GM19099 (cell line): ENCODE results near the gene CEPT1.

Experiments
- POLR2A ChIP-seq: IDR thresholded peaks from 3 replicates; pipeline ENCODE4 v1.6.1; 2011; ENCODE audit warnings: low read depth; ENCODE audit not compliant: insufficient read length; ENCODE audit errors: extremely low read depth

Gene CEPT1

DNA sequence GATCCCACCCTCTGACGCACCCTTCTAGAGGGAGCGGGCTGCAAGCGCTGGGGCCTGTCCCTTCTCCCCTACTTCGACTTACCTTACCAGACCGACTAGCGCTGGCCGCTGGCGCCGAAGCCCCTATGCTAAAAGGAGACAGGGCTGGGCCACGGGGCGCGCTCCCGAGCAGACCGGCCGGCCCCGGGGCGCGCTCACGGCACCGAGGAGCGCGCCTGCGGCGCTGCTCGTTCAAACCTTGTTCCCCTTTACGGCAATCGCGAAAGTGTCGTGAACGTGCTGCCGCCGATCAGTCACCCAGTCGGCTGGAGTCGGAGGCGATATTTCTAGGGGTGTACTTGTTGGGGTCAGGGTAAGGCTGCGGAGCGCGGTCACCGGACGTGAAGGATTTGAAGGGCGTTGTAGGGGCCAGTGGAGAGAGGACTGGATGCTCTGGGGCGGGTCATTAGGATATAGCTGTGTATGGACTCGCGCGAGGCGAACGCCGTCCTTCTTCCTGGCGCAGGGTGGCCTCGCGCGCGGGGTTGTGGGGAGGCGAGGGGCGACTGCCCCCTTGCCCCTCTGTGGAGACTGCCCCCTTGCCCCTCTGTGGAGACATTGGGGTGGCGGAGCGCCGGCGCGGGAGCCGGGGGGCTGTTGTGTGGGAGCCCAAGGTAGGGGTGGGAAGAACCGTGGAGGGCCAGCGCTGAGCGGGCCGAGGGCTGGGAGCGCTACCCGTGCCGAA, at the start of gene CEPT1, which contains the start of gene DRAM2:
Gene CEPT1, plus strand, starts transcription at position 268 of the 724 bp plus-strand sequence. CDS start 7,492 bp downstream, outside the sequence.
Gene DRAM2, minus strand, starts transcription at position 138 of the 724 bp plus-strand sequence. CDS start 8,539 bp downstream, outside the sequence.
- peak; percentile 93 for TF ChIP-seq POLR2A

DNA sequence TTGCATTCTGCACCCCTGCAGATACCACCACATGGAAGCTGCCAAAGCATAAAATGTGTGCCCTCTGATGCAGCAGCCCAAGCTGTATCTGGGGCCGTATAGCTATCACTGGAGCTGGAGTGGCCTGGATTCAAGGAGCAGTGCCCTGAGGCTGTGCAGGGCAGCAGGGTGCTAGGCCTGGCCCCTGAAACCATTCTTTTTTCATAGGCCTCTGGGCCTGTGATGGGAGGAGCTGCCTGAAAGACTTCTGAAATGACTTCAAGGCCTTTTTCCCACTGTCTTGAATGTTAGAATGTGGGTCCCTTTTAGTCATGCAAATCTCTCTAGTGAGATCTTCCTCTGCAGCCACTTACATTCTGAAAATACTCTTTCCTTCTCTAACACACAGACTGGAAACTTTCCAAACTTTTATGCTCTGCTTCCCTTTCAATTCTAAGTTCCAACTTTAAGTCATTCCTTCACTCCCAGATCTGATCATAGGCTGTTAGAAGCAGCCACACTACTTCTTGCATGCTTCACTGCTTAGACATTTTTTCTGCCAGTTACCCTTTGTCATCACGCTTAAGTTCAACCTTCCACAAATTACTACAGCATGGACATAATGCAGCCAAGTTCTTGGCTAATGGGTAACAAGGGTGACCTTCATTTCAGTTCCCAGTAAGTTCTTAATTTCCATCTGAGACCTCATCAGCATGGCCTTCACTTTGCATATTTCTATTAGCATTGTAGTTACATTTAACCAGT, 42.5 kb upstream of the CEPT1 start:
- TF ChIP-seq POLR2A, result no peak

DNA sequence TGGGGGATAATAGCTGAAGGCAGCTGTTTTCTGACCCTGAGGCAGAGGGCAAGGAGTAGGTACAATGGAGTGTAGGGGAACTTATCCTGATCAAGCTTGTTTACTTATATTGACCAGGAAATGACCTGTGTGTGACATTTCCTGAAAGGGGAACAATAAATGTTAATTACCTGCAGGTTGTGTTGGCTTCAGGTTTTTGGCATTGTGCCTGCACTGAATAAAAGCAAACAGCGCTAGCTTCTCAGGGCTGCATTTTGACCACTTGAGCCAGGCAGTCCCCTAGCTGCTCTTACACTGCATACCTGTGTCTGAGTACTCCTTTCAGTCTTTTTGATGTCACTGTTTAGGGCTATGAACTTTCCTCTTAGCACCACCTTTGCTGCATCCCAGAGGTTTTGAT, 40.7 kb upstream of the CEPT1 start:
- no peak for TF ChIP-seq POLR2A

DNA sequence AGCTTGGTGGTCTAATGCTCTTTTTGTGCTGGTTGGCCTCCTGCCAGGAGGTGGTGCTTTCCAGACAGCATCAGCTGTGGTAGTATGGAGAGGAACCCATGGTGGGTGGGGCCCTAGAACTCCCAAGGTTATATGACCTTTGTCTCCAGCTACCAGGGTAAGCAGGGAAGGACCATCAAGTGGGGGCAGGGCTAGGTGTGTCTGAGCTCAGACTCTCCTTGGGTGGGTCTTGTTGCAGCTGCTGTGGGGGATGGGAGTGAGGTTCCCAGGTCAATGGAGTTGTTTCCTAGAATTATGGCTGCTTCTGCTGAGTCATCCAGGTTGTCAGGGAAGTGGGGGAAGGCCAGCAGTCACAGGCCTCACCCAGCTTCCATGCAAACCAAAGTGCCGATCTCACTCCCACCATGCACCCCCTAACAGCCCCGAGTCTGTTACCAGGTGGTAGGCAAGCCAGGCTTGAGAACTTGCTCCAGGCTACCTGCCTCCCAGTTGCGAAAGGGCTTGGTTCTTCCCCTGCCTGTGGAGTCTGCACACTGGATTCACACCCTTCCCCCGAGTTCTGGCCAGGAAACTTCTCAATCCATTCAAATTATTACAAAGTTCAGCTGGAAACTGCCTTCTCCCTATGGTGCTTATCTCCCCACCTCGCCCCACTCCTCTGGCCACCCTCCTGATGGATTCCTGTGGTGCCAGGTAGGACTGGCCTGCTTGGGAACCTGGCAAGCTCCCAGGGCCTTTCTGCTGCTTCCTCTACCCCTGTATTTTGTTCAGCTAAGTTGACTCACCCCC, 38.0 kb upstream of the CEPT1 start:
- no peak for TF ChIP-seq POLR2A

DNA sequence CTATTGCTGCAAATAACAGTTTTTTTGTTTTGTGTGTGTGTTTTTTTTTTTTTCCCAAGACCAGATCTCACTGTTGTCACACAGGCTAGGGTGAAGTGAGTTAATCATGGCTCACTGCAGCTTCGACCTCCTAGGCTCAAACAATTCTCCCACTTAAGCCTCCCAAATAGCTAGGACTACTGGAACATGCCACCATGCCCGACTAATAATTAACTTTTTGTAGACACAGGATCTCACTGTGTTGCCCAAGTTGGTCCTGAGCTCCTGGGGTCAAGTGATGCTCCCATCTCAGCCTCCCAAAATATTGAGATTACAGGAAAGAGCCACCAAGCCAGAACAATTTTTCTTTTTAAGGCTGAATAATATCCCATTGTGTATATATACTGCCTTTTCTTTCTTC, 35.0 kb upstream of the CEPT1 start:
- no peak for TF ChIP-seq POLR2A

DNA sequence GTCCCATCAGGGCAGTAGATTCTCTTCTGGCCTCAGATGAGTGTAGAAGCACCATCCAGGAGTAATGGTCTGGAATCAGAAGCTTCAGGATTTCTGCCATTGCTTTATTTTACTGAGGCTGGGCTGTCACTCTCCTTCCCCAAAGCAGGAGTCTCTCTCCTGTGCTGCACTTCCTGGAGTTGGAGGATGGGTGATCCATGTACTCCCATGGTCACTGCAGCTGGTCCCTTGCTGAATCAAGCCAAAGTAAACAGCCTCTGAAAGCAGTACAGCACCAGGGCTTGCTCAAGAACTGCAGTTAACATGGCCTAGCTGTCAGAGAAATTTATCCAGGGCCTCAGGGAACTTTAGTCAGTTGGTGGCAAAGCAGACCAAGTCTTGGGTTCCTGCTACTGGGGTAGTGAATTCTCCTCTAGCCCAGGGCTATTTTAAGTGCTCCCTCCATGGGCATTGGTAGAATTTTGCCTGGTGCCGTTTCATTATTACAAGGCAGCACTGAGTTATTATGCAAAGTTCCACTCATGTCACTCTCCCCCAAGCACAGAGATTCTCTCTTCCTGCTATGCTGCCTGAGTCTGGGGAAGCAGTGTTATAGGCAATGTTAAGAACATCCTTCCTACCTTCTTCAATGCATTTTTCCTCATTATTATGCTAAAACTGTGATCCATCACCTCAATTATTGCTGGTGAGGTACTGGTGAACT, 29.7 kb upstream of the CEPT1 start:
- TF ChIP-seq POLR2A, result no peak

DNA sequence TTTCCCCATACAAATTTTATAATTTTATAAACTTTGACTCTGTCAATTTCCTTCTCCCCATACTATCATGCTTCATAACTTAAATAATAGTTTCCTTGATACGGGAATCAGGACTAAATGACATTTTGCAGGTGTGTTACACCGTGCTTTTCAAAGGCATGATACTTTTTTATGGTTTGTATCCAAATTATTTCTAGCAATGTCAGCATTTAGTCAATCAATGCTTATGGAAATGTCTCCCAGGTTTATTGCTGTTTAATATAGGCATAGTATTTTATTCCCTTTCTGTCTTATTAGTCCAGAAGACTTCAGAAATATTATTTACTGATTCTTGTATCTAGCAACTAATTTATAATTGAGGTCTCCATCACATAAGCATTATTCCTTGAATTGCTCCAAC, 23.5 kb upstream of the CEPT1 start:
- no peak for TF ChIP-seq POLR2A

DNA sequence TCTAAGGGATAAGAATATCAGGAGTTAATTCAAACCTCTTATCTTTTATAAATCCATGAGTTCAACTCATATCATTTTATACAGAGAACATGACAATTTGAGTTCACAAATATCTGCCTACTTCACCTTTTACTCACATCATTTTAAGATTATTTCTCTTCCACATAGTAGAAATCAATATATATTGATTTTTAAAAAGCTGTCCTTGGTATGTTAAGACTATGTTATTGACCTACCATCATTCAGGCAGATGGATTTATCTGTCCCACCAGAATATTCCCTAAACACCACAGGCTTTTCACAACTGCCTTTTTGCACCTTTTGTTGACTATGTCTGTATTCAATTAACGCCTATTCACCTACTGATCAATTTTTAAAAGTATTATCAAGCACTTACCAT, 13.7 kb upstream of the CEPT1 start:
- no peak for TF ChIP-seq POLR2A

DNA sequence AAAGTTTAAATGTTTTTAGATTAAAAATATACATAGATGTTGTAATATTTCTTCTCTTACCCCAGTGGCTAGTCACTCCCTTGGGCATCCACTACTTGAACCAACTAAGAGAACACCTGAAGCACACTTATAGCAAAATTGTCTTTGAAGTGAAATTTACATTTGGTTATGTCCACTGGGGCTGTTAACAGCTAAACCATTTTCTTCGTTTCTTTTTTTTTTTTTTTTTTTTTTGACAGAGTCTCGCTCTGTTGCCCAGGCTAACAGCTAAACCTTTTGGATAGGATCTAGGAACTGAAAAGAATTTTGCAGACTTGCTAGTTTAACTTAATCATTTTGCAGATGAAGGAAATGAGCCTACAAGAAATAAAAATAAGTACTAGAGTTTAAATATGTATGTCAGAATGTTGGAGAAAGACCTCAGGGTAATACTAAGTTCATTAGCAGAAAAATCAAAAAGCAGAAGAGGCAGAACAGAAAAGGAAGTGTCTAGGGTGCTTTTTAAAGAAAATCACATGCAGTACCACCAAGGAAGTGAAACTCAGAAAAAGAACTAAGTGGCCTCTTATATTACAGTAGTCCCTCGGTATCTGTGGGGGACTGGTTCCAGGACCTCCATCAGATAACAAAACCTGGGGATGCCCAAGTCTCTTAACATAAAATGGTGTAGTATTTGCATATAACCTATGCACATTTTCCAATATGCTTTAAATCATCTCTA, 11.9 kb upstream of the CEPT1 start:
- peak; percentile 26 for TF ChIP-seq POLR2A

DNA sequence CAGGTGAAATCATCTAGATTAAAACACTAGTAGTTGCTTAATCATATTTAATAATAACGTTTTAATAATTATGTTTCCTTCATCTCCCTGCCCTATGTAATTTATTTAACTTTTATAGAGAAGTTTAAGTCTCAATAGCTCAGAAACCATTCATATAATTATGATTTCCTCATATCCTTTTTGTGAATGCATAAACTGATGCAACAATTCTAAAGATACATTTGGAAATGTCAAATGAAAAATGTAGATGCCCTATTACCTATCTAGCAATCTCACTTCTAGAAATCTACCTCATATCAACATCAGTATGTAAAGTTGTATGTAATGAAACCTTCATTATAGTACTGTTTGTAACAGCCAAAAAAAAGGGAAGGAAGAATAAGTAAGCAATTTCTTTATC, 10.6 kb upstream of the CEPT1 start:
- no peak for TF ChIP-seq POLR2A

DNA sequence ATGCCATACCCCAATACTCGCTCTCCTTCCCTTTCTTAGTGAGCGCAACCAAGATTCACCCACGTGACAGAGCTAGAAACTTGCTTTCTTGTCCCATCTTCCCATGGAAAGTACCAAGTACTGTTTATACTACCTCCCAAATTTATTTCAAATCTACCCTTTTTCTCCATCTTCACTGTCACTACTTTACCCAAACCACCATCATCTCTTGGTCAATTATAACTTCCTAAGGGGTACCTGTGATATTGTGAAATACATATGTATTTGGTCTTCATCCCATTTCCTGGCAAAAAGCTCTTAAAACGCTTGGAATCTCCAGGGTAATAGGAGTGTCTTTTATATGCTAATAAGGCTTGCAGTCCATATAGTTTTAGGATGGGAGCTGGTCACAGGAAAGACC, 8.3 kb upstream of the CEPT1 start:
- TF ChIP-seq POLR2A, result no peak

DNA sequence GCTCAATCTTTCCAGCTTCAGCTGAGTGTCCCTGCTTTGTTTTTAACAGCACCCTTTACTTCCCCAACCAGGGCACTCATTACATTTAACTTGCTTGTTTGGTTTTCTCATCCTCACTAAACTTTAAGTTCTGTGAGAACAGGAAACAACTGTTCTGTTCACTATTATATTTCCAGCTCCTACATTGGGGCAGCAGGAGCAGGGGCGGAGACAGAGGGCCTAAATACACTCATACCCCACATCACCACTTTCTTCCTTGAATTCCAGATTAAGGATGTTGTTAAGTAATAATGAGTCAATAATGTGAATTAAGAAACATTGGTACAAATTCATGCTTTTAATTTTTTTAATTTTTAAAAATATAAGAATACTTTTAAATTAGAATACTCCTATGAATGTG, 6.2 kb upstream of the CEPT1 start:
- TF ChIP-seq POLR2A, result no peak

DNA sequence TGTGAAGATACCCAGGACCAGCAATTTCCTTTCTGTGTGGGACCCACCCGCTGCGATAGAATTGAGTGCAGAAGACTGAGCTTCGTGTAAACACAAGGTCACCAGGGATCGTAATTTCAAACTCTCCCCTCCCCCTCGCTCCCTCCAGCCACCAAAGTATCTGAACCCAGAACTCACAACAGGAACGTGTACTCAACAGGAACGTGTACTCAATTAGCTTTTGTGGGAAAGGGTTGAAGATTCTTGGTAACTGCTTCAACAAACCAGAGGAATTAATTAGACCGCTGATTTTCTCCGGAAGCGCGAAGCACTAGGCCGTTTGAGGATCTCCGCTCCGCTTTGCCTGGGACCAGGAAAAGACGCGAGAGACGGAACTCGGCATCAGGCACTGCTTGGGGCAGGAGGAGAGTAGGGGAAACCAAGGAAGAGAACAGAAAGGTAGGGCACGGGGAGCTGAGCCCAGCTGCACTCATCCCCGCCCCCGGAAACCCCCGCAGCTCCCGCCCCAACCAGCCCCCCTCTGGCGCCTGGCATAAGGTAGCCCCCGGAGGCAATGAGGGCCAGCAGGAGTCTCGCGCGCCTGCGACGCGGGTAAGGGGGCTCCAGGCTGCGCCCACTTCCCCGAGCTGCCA, 583 bp upstream of the CEPT1 start:
- no peak for TF ChIP-seq POLR2A

DNA sequence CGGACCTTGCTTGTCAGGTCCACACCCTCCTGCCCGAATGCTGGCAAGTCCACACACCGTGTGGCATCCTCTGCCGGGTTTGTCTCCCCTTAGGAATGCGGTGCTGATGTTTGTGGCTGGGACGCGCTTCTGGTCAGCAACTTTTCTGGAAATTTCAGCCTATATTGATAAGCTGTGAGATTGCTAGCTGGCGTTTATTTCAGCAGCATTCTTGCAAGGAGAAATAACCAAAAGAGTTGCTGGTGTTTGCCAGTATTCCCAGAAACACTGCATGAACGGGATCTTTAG, 601 bp downstream of the CEPT1 start:
- TF ChIP-seq POLR2A, result no peak
